Measurements from ENCODE around the gene PURB.

DNA sequence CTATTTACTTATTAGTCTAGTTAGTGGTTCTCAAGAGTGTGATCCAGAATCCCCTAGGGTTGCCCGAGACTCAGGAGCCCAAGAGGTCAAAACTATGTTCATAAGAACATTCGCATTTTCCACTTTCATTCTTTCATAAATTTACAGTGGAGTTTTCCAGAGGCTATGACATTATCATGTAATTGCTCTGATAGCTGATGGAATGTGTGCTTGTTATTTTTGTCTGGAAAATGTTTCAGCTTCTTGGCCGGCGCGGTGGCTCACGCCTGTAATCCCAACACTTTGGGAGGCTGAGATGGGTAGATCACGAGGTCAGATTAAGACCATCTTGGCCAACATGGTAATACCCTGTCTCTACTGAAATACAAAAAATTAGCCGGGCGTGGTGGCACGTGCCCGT, 10.1 kb downstream of the PURB start:
- TF ChIP-seq, protein P1, sequence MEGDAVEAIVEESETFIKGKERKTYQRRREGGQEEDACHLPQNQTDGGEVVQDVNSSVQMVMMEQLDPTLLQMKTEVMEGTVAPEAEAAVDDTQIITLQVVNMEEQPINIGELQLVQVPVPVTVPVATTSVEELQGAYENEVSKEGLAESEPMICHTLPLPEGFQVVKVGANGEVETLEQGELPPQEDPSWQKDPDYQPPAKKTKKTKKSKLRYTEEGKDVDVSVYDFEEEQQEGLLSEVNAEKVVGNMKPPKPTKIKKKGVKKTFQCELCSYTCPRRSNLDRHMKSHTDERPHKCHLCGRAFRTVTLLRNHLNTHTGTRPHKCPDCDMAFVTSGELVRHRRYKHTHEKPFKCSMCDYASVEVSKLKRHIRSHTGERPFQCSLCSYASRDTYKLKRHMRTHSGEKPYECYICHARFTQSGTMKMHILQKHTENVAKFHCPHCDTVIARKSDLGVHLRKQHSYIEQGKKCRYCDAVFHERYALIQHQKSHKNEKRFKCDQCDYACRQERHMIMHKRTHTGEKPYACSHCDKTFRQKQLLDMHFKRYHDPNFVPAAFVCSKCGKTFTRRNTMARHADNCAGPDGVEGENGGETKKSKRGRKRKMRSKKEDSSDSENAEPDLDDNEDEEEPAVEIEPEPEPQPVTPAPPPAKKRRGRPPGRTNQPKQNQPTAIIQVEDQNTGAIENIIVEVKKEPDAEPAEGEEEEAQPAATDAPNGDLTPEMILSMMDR (IDR thresholded peaks at IDR 0.05) = no peak
- TF ChIP-seq POLR2A (IDR thresholded peaks at IDR 0.05) (no peak), EP300 (IDR thresholded peaks at IDR 0.05) (no peak)

Measured in sigmoid colon (tissue), 4 donors.